Muscle of leg (tissue), 11 donors: Measurements from ENCODE around the gene ETS1. TPM values are rescaled to one million over a fixed set of nuclear protein-coding genes. Genes with fewer than 3 reads are reported as not detected.

Source experiments
- DNase-seq: peaks from one replicate; pipeline ENCODE4 v3.0.0; 2013
- H3K27ac ChIP-seq: one replicate; pipeline ENCODE4 v1.5.1; 2013; ENCODE audit warnings: mild to moderate bottlenecking, low read length, control low read depth
- H3K27me3 ChIP-seq: one replicate; pipeline ENCODE4 v1.6.1; 2013; ENCODE audit warnings: low read length; ENCODE audit not compliant: control insufficient read depth, insufficient read depth
- H3K36me3 ChIP-seq: one replicate; pipeline ENCODE4 v1.6.1; 2013; ENCODE audit warnings: low read length; ENCODE audit not compliant: control insufficient read depth, insufficient read depth
- H3K4me1 ChIP-seq: one replicate; pipeline ENCODE4 v1.6.1; 2013; ENCODE audit warnings: low read length; ENCODE audit not compliant: control insufficient read depth, insufficient read depth
- H3K4me3 ChIP-seq: one replicate; pipeline ENCODE4 v1.5.1; 2013; ENCODE audit warnings: low read length, control low read depth
- H3K9me3 ChIP-seq: replicated peaks from 2 replicates; pipeline ENCODE4 v1.6.1; 2013; ENCODE audit warnings: low read depth, low read length; ENCODE audit not compliant: control insufficient read depth
- WGBS: methylation state at CpG from one replicate; pipeline ENCODE4 v1.1.5; 2013; ENCODE audit warnings: missing lambda C conversion rate; ENCODE audit not compliant: insufficient coverage; 5-methylcytosine and 5-hydroxymethylcytosine counted together
- polyA plus RNA-seq, 8 donors: library from polyadenylated mRNA; unstranded; fragments of 120-200 nt; gene quantifications; one replicate each; pipeline versions ENCODE4 v1.2.1 to v1.2.3, GENCODE V29; 2013; ENCODE audit warnings: inconsistent platforms in 1 of 8, low replicate concordance in 1 of 8; ENCODE audit not compliant: insufficient read length in 8 of 8, insufficient read depth in 1 of 8
- total RNA-seq: library from RNA; stranded (reverse); fragments of 120-200 nt; gene quantifications from one replicate; pipeline ENCODE4 v1.2.4, GENCODE V29; 2013

Gene ETS1
- total and polyA plus RNA-seq, 9 donors: 35.3 to 79.1 (median 59.4) TPM

GRCh38 chr11:128497061-128497775, 90.1 kb downstream of the ETS1 start:
- Histone ChIP-seq H3K4me3 (no peak overlapping the region), H3K36me3 (no peaks in the 10 kb centered on the region), H3K27me3 (peaks cover 3% of the 10 kb centered on the region), H3K4me1 (peaks cover 56% of the 10 kb centered on the region), H3K9me3 (no peaks in the 10 kb centered on the region), H3K27ac (peak overlapping the region; percentile 76)
- peak; percentile 99 for DNase-seq
- WGBS: 8% methylated on average over 6 of the region's 7 CpGs

- H3K4me3 ChIP-seq: no peak overlapping the region
- H3K9me3 ChIP-seq: no peaks in the 10 kb centered on the region
- H3K27ac ChIP-seq: peak overlapping the region; percentile 76
- H3K27me3 ChIP-seq: peaks cover 3% of the 10 kb centered on the region
- DNase-seq: no peak
- no CpG with 5 or more reads among the region's 4 CpGs for WGBS
- H3K36me3 ChIP-seq: no peaks in the 10 kb centered on the region
- H3K4me1 ChIP-seq: peaks cover 50% of the 10 kb centered on the region
These were observed 90.7 kb downstream of the ETS1 start for GRCh38 chr11:128496692-128497060.

DNA sequence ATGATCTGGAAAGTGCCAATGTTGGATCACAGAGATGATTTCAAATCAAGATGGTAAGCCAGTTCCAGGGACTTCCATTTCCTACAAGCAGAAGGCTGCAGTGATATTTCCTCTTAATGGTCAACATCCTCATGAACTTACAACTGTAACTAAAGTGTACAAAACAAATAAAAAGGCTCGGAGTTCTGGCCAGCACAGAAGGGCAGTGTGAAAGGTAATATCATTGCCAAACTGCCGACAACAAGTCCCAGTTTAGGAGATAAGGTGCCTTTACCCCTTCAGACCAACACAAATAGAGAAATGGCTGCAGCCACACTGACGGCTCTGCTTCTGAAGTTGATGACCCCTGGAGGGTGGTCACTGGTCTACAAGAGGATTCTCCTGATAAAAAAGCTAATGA, 91.1 kb downstream of the ETS1 start:
- H3K4me3 ChIP-seq: no peak overlapping the region
- no peaks in the 10 kb centered on the region for H3K36me3 ChIP-seq
- H3K4me1 ChIP-seq: peaks cover 50% of the 10 kb centered on the region
- H3K27me3 ChIP-seq: peaks cover 3% of the 10 kb centered on the region
- H3K27ac ChIP-seq: peak overlapping the region; percentile 76
- H3K9me3 ChIP-seq: no peaks in the 10 kb centered on the region
- no peak for DNase-seq
- WGBS: no CpG with 5 or more reads among the region's 3 CpGs

- Histone ChIP-seq H3K36me3 (peaks cover 5% of the 10 kb centered on the region), H3K4me3 (no peak overlapping the region), H3K9me3 (no peaks in the 10 kb centered on the region), H3K27ac (peak overlapping the region; percentile 31), H3K4me1 (peaks cover 37% of the 10 kb centered on the region), H3K27me3 (no peaks in the 10 kb centered on the region)
- WGBS: 93% methylated on average over 2 of the region's 3 CpGs
- DNase-seq: no peak
These were observed 92.7 kb downstream of the ETS1 start for GRCh38 chr11:128494418-128495332.

DNA sequence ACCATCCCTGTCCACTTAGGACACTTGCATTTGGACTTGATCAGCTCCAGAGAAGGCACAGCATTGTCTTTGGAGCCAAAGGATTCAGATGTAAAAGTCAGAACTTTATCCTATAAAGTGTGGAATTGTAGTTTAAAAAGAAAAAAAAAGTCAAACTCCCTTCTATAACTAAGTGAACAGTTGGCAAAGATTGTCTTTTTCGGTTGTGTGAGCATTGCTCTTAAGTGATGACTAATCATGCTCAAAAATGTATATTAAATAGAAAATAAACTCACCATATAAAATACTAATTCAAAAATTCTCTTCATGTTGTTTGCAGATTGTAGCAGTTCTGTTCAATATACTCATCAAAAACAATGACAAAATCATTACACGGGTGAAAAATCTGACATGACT, 93.8 kb downstream of the ETS1 start:
- H3K4me1 ChIP-seq: peaks cover 35% of the 10 kb centered on the region
- no peaks in the 10 kb centered on the region for H3K27me3 ChIP-seq
- no peak overlapping the region for H3K4me3 ChIP-seq
- peak overlapping the region; percentile 65 for H3K27ac ChIP-seq
- no CpG with 5 or more reads among the region's 2 CpGs for WGBS
- no peak for DNase-seq
- H3K36me3 ChIP-seq: peaks cover 15% of the 10 kb centered on the region
- no peaks in the 10 kb centered on the region for H3K9me3 ChIP-seq

DNA sequence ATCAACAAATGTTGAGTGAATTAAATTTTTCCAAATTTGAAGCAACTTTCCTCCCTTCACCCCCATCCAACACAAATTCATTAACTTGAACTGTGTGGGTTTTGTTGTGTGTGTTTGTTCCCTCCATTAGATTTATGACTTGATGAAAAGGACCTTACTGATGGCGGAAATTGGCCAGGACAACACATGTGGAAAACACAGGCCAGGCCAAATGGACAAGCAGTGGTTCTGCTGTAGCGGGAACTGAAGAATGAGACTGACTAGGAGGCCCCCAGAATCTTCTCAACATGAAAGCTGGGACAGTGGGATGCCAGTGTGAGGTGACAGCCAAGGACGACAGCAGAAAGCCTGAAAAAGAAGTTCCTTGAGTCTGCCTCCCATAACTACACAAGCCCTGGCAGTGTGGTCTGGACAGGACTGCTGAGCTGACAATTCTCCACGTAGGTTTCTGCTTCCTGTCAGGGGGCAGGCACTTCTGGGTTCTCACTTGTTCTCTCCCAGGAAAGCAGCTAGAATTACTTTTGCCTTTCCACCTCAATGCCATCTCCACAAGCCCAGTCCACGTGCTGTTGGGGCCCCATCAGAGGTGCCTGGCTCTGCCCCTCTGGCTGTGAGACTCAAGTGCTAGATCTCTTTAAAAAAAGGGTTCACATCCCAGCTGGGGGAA, 94.3 kb downstream of the ETS1 start:
- DNase-seq: peak; percentile 58
- peaks cover 20% of the 10 kb centered on the region for H3K36me3 ChIP-seq
- H3K4me1 ChIP-seq: peaks cover 35% of the 10 kb centered on the region
- H3K27ac ChIP-seq: peak overlapping the region; percentile 65
- H3K27me3 ChIP-seq: no peaks in the 10 kb centered on the region
- no peaks in the 10 kb centered on the region for H3K9me3 ChIP-seq
- no peak overlapping the region for H3K4me3 ChIP-seq
- 45% methylated on average over 5 of the region's 5 CpGs for WGBS

DNA sequence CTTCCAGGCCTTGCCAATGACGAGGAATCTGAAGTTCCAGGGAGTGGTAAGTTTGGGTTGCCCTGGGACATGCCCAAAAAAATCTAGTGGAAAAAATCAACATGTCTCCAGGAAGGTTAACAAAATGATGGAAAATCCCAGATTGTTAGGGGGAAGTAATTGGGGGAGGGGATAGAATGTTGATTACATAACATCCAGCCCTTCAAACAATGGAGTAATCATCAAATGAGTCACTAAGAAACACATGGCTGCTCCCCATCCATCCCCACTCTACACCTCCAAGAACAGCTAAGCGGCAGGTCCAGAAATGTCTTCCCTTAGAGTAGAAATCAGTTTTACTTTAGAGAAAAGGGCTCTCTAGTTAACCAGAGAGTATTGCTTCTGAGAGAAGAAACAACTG, 94.9 kb downstream of the ETS1 start:
- H3K36me3 ChIP-seq: peaks cover 22% of the 10 kb centered on the region
- no peak overlapping the region for H3K4me3 ChIP-seq
- no peaks in the 10 kb centered on the region for H3K9me3 ChIP-seq
- no peak overlapping the region for H3K27ac ChIP-seq
- no peak for DNase-seq
- H3K27me3 ChIP-seq: no peaks in the 10 kb centered on the region
- H3K4me1 ChIP-seq: peaks cover 29% of the 10 kb centered on the region
- 50% methylated on average over 1 of the region's 2 CpGs for WGBS

GRCh38 chr11:128491195-128491936, 96.0 kb downstream of the ETS1 start:
- H3K4me1 ChIP-seq: peaks cover 18% of the 10 kb centered on the region
- no peaks in the 10 kb centered on the region for H3K9me3 ChIP-seq
- H3K4me3 ChIP-seq: no peak overlapping the region
- no peaks in the 10 kb centered on the region for H3K27me3 ChIP-seq
- 51% methylated on average over 2 of the region's 3 CpGs for WGBS
- no peak overlapping the region for H3K27ac ChIP-seq
- DNase-seq: no peak
- peaks cover 30% of the 10 kb centered on the region for H3K36me3 ChIP-seq

DNA sequence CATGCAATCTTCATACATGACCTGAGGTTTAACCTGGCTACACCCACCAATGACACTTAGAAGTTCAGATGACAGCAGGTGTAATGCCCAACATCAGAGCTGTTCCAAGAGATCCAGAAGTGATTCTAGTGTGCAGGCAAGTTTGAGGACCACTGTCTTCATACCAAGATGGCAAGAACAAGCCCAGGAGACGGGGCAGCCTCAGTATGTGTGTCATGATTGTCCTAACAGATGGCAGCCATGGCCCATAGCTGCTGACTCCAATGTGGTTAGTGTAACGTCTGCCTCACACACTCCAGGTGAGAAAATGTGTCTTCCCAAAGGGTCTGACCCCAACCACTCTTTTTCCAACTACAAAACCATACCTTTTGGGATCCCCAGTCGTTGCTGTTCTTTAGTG, 97.3 kb downstream of the ETS1 start:
- H3K27ac ChIP-seq: no peak overlapping the region
- peaks cover 36% of the 10 kb centered on the region for H3K36me3 ChIP-seq
- 100% methylated on average over 2 of the region's 3 CpGs for WGBS

More for the DNA sequence above, 97.3 kb downstream of the ETS1 start:
- Histone ChIP-seq H3K9me3 (no peaks in the 10 kb centered on the region), H3K4me3 (no peak overlapping the region), H3K27me3 (no peaks in the 10 kb centered on the region), H3K4me1 (peaks cover 15% of the 10 kb centered on the region)
- DNase-seq: no peak
